Panc1 (cell line): Measurements from ENCODE around the gene ZNF789. TPM values are rescaled to one million over a fixed set of nuclear protein-coding genes. Genes with fewer than 3 reads are reported as not detected.

Experiments
- ATAC-seq: fragments of 200-7000 bp; cut with Tn5 transposase; 2 replicates; pipeline ENCODE4 v1.9.1; 2020; ENCODE audit warnings: mild to moderate bottlenecking, moderate library complexity
- BruUV-seq: library from RNA; stranded (reverse); fragments of 400-500 nt; replicated peaks from 2 replicates; lab custom pipeline; 2021; lab: Mats Ljungman, UMichigan
- CTCF ChIA-PET: fragments of 300-600 bp; sonication (Branson Sonifier 250); formaldehyde crosslinking; loops from one replicate; lab custom pipeline; 2022; ENCODE audit warnings: antibody characterized with exemption; lab: Charles Lee
- POLR2A ChIA-PET: fragments of 300-600 bp; sonication (Branson Sonifier 250); formaldehyde crosslinking; loops from one replicate; lab custom pipeline; 2022; ENCODE audit warnings: antibody characterized with exemption; lab: Charles Lee
- DNase-seq: peaks from one replicate; pipeline ENCODE4 v3.0.0-alpha.2; 2010; ENCODE audit warnings: low read depth, low spot score
- H3K27ac ChIP-seq: 2 replicates; pipeline ENCODE4 v1.5.1; 2011; ENCODE audit warnings: mild to moderate bottlenecking, low read length, inconsistent platforms
- H3K27me3 ChIP-seq: fragments of 200-500 bp; sonication (Bioruptor generic); 2 replicates; pipeline ENCODE4 v1.6.0; 2014; ENCODE audit warnings: low read length, inconsistent platforms; ENCODE audit not compliant: control insufficient read depth, insufficient read depth
- H3K36me3 ChIP-seq: fragments of 200-500 bp; sonication (Bioruptor generic); 2 replicates; pipeline ENCODE4 v1.5.1; 2014; ENCODE audit warnings: inconsistent platforms, mild to moderate bottlenecking, low read length, moderate library complexity; ENCODE audit not compliant: control insufficient read depth, insufficient read depth
- H3K4me1 ChIP-seq: 2 replicates; pipeline ENCODE4 v1.5.1; 2011; ENCODE audit warnings: inconsistent platforms, mild to moderate bottlenecking, low read length, moderate library complexity; ENCODE audit not compliant: control insufficient read depth, insufficient read depth
- H3K4me3 ChIP-seq, 2 experiments: 2 replicates each; pipeline ENCODE4 v1.5.1; 2011 to 2012; ENCODE audit warnings: low read depth in 2 of 2, low read length in 2 of 2, mild to moderate bottlenecking in 2 of 2, inconsistent platforms in 1 of 2, moderate library complexity in 1 of 2
- H3K9me3 ChIP-seq: fragments of 200-500 bp; sonication (Bioruptor generic); 2 replicates; pipeline ENCODE4 v1.5.1; 2014; ENCODE audit warnings: low read depth, mild to moderate bottlenecking, inconsistent platforms, low read length, moderate library complexity; ENCODE audit not compliant: control insufficient read depth, insufficient read depth
- CTCF ChIP-seq: fragments of 450-650 bp; IDR thresholded peaks from 2 replicates; pipeline ENCODE4 v1.5.1; 2017; ENCODE audit warnings: mild to moderate bottlenecking
- POLR2AphosphoS5 ChIP-seq: IDR thresholded peaks from 2 replicates; pipeline ENCODE4 v1.6.1; 2012; ENCODE audit warnings: mild to moderate bottlenecking, low read depth, low read length, moderate library complexity
- REST ChIP-seq, 2 experiments: IDR thresholded peaks; 2 replicates each; pipeline ENCODE4 v1.6.1; 2011 to 2012; ENCODE audit warnings: low read depth in 2 of 2, control low read depth in 1 of 2, low read length in 1 of 2, mild to moderate bottlenecking in 1 of 2, moderate library complexity in 1 of 2; ENCODE audit not compliant: insufficient read depth in 1 of 2
- SIN3A ChIP-seq: IDR thresholded peaks from 2 replicates; pipeline ENCODE4 v1.6.1; 2012; ENCODE audit warnings: low read depth, mild to moderate bottlenecking, low read length, moderate library complexity, borderline replicate concordance; ENCODE audit not compliant: insufficient read depth
- TCF7L2 ChIP-seq: IDR thresholded peaks from 2 replicates; pipeline ENCODE4 v1.6.1; 2011; ENCODE audit warnings: mild to moderate bottlenecking, low read depth, low read length, inconsistent platforms
- in situ Hi-C: cut with HindIII; loops from 2 replicates; pipeline ENCODE4 v1.10.0; 2016; ENCODE audit warnings: low sequenced_read_pairs, low pct_unique_long_range_greater_than_20kb
- intact Hi-C: fragments of 100-400 bp; cut with micrococcal nuclease; formaldehyde crosslinking; loops from one replicate; pipeline ENCODE4 v1.10.0; 2022; ENCODE audit not compliant: unreplicated experiment
- total RNA-seq: library from RNA; stranded (reverse); gene quantifications from one replicate; pipeline ENCODE4 v1.2.1, GENCODE V29; 2021; ENCODE audit not compliant: unreplicated experiment

Gene ZNF789
- total RNA-seq, 1 experiment from 2014 or later, result 15.1 TPM

GRCh38 chr7:99505324-99505662 lies 32.6 kb downstream of the ZNF789 start:
- CTCF ChIA-PET, result no interaction called here
- in situ Hi-C loops, result no loop called here
- POLR2A ChIA-PET, result interaction anchor here (0.5 to 1.5 kb wide), 3 partner anchors 11 to 372 kb away, joined by 3 to 8 read pairs (median 3); partner anchors contain the start of gene ZNF655
- TF ChIP-seq SIN3A, result no peak
- no peak; the same call in 1 of the 2 replicates for TF ChIP-seq POLR2AphosphoS5
- TF ChIP-seq REST (IDR thresholded peaks at IDR 0.05; ENCODE audit: insufficient read depth in 1 of 2, low read depth in 2 of 2, low read length in 1 of 2), result no peak
- TF ChIP-seq TCF7L2, result no peak
- TF ChIP-seq CTCF, result no peak
- Histone ChIP-seq H3K4me1 (0 out of 2 replicates have a peak, but pooled peaks cover 3% of the 10 kb centered on the region), H3K36me3 (peaks cover 5% of the 10 kb centered on the region; the same call in 1 of the 2 replicates), H3K4me3 (peak overlapping the region; percentile 80 to 86), H3K9me3 (no peaks in the 10 kb centered on the region), H3K27me3 (no peaks in the 10 kb centered on the region), H3K27ac (peak overlapping the region; percentile 97)
- ATAC-seq (peak; percentile 1; the same call in 1 of the 2 replicates), DNase-seq (no peak)
- intact Hi-C loops, result loop anchor here (5.0 to 10.0 kb wide), 2 partner anchors 50 to 552 kb away; partner anchors contain the start of genes FAM200A and ZNF655
- no TSS peak for BruUV-seq

- in situ Hi-C loops (no loop called here), intact Hi-C loops (no loop called here)
- DNase-seq (no peak), ATAC-seq (no peak)
- BruUV-seq, result TSS peak; percentile 58
- no peak overlapping the region for H3K27ac ChIP-seq
- TF ChIP-seq CTCF (no peak), TCF7L2 (no peak)
- ChIA-PET POLR2A (no interaction called here), CTCF (no interaction called here)
- no peaks in the 10 kb centered on the region for H3K4me1 ChIP-seq
- no peak overlapping the region for H3K4me3 ChIP-seq
- no peaks in the 10 kb centered on the region; the same call in 1 of the 2 replicates for H3K36me3 ChIP-seq
- H3K9me3 ChIP-seq, result no peaks in the 10 kb centered on the region
- H3K27me3 ChIP-seq, result no peaks in the 10 kb centered on the region
Measured at GRCh38 chr7:99514050-99514449, 41.4 kb downstream of the ZNF789 start.
